Measurements from ENCODE around the gene MEX3C.

The MEX3C gene

DNA sequence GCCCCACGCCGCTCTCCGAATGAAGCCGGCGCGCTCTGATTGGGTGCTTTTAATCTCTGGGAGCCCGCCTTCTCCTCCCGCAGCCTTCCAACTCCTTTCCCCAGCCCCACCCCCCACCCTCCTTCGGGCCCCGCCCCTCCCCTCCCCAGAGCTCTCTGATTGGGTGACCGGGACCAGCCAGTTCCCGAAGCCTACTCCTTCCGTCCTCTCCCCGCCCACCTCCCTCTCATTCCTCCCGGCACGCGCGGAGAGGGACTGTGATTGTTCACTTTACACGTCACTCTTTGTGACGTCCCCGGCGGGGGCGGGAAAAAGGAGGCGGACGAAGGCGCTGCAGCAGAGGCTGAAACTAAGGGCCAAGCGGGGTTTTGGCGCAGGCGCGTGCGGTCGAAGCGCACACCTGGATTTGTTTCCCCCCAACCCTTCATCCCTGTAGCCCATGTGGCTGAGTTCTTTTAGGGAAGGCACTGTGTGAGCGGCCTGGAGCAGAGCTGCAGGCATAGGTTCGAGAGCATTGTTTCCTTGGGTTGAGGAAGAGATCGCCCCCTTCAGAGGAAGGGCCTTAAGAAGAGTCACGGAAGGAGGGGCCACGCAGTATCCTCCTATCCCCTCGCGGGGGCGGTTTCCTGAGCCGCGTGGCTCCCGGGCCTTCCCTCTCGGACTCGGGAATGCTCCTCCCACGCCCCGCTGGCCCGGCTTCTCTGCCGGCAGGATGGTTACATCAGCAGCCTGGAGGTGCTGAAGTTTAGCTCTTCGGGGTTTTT is at the start of gene MEX3C:
Gene MEX3C (minus strand): TSS at position 21 of the 764 bp plus-strand sequence. CDS start 361 bp downstream, outside the sequence.
- peak; percentile 99 for DNase-seq

- no peak for DNase-seq
These were observed 43.7 kb upstream of the MEX3C start for GRCh38 chr18:51241226-51241625.

GRCh38 chr18:51236225-51236624 is 38.7 kb upstream of the MEX3C start:
- DNase-seq = peak; percentile 58

- peak; percentile 34 for DNase-seq
These were observed 37.7 kb upstream of the MEX3C start for GRCh38 chr18:51235009-51235789.

DNA sequence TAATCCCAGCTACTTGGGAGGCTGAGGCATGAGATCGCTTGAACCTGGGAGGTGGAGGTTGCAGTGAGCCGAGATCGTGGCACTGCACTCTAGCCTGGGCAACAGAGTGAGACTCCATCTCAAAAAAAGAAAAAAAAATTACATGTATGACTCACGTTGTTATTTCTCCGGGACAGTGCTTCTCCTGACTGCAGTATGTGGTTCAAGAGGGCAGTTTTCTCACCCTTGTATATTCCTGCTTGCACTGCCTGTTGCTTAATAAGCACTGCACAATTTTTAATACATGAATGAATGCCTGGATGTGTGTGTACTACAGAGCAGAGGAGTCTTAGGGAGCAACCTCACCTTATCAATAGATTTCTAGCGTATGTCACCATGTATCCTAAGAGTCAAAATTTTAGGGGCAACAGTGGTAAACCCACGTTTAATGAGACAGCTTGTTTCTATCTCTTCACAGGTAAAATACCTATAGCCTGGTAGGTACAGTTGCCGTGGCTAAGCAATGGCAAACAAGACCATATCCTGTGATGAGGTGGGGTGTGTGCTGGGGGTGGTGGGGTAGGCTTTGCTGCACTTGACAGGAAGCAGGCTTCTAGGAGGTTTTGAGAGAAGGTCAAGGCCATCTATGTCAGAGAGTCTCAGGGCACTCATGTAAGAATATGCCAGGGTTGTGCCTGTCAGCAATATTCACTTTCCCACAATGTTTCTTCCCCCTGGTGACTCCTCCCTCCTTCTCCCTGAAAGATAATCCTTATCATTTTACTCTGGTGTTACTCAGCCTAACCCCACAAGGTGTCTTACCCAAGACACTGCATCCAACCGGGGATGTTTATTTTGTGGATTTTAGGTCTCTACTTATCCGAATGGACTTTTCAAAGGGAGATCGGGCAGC is 36.9 kb upstream of the MEX3C start:
- DNase-seq = no peak

GRCh38 chr18:51229328-51229727 is 31.8 kb upstream of the MEX3C start:
- no peak for DNase-seq

GRCh38 chr18:51227660-51228059 is 30.2 kb upstream of the MEX3C start:
- no peak for DNase-seq

GRCh38 chr18:51226587-51227350 is 29.3 kb upstream of the MEX3C start:
- no peak for DNase-seq

GRCh38 chr18:51226068-51226467 is 28.6 kb upstream of the MEX3C start:
- DNase-seq = no peak

DNA sequence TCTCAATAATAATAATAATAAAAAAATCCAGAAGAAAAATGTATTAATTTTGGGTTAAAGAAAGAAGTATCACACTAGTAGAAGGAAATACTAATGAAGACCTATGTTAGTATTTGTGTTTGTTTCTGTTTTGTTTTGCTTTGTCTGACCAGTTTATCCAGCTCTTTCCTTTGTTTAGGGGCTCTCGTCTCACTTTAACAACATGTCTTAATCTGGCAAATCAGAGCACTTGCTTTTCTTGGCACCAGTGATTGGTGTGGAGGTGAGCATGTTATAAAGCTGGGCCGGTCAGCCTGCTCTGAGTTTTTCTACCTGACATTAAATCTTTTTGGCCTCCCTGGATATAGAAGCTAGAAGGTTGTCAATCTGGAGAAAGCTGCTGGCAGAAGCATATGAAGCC is 15.1 kb upstream of the MEX3C start:
- no peak for DNase-seq

GRCh38 chr18:51211552-51211951 is 14.1 kb upstream of the MEX3C start:
- peak; percentile 52 for DNase-seq

GRCh38 chr18:51196811-51197660 is 445 bp downstream of the MEX3C start:
- peak; percentile 56 for DNase-seq

DNA sequence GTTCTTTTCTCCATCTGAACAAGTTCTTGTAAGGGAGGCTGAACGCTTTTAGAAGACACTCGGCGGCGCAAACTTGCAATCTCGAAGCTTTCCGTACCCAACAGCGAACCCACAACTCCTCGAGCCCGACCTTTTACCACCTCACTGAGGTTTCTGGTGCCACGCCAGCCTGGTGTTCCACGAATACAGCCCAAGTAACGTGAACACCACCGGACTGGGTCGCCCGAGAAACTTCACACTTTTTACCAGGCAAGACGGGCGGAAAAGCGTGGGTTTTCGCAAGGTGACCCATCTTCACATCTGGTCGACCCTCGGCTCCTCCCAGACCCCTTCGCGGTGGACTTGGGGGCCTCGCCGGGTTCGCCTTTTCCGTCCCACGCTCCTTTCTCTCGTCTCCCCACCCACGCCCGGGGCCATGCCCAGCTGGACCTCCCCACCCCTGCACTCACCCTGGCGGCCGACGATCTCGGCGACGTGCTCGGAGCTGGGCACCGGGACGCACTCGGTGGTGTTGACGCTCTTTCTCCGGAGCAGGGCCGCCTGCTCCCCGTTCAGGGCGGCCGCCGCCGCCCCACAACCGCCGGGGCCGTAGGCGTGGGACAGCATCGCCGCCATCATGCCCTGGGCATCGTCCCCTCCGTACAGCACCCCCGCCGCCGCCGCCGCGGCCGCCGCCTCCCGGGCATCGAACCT is 1.2 kb downstream of the MEX3C start:
- DNase-seq = peak; percentile 28

GRCh38 chr18:51195451-51196117 is 1.9 kb downstream of the MEX3C start:
- DNase-seq = peak; percentile 47

- no peak for DNase-seq
These were observed 2.4 kb downstream of the MEX3C start for GRCh38 chr18:51195086-51195450.

DNA sequence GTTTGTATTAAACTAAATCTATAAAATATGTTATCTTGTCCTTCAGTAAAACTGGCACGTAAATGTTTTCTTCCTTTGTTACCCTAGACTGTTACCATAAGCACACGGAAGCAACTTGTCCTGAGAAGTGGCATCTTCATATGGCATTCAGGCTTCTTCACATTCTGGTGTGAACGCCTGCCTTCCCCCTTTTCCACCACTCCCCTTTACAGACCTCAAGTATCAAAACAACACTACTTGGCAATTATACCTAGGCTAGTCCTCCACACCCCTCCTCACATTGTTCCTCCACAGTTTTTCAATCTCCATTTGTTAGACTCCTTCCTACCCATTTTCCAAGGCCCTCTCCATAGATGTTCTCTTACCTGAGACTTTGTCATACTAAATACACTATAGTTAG is 2.9 kb downstream of the MEX3C start:
- DNase-seq = no peak

- peak; percentile 51 for DNase-seq
These were observed 3.7 kb downstream of the MEX3C start for GRCh38 chr18:51193621-51194287.

DNA sequence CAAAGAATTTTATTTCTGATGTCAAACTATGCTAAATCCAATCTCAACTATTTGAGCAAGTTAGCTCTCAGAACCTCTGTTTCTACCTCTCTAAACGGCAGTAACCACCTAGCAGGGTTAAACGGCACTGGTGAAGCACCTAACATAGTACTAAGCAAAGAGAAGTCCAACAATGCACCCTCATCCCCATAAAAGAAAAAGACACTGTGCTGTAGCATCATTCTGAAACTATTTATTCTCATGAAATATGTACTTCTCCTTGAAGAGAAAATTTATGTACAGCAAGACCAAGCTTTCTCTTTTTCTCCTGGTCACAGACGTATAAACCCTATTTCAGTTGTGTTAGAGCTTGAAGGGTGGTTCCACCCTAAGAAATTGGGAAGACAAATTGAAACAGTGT is 4.8 kb downstream of the MEX3C start:
- DNase-seq = no peak

- DNase-seq = no peak
These were observed 5.5 kb downstream of the MEX3C start for GRCh38 chr18:51192026-51192425.

Measured in EL (cell line).